ENCODE measurements around the gene EVA1B.

EVA1B gene

DNA sequence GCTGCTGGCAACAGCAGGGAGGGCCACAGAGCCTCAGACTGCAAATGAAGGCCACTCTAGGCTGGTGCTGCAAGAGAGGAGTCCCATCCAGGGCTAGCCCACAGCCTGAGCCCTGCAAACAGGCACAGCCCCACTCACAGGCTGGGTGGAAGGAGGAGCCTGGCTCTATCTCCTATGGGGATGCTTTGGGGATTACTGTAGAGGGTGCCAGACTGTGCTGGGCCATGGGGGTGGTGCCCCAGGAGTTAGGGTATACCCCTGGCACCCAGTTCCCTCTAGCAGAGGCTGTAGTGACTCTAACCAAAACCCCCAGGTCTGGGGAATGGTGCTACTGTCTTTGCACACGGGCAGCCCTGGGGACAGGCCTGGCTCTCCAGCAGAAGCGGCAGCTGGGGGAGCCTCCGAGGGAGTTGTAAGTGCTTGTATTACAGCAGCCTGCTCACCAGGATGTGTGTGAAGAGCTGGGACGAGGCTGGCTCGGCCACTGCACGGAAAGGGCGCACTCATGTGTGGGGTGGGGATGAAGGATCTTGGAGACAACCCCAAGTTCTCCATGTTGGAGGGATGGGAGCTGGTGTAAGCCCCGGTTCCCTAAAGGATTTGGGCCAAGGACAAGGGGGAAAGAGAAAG lies 23.4 kb upstream of the EVA1B start:
- DNase-seq (ENCODE audit: low read depth in 2 of 2): no peak

DNA sequence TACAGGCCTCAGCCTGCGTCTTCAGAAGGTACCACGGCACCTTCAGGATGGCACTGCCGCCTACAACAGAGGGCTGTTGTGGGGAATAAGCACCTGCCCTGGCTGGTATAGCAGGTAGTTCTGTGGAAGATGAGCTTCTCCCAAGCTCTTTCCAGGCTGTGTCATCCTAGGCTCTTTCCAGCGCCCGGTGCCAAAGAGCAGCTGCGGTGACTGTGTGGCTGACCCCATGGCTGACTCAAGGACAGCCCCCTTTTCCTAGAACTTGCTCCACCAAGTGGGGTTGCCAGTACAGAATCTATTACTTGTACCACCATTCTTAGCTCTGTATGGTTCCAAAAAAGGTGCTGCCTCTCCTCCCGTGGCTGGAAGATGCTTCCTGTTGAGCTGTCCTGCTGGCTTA lies 21.9 kb upstream of the EVA1B start:
- DNase-seq (ENCODE audit: low read depth in 2 of 2): no peak

DNA sequence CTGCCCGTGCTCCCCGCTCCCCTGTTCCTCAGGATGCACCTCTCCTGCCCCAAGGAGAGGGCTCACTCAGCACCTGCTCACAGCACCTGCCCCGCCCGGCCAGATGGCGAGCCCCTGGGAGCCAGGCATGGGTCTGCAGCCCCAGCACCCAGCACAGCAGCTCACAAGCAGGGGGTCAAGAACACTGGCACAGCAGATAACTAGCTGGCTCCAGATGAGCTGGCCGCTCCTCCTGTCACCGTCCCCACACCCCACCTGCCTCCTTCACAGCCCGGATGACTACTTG lies 20.9 kb upstream of the EVA1B start:
- no peak for DNase-seq (ENCODE audit: low read depth in 2 of 2)

DNA sequence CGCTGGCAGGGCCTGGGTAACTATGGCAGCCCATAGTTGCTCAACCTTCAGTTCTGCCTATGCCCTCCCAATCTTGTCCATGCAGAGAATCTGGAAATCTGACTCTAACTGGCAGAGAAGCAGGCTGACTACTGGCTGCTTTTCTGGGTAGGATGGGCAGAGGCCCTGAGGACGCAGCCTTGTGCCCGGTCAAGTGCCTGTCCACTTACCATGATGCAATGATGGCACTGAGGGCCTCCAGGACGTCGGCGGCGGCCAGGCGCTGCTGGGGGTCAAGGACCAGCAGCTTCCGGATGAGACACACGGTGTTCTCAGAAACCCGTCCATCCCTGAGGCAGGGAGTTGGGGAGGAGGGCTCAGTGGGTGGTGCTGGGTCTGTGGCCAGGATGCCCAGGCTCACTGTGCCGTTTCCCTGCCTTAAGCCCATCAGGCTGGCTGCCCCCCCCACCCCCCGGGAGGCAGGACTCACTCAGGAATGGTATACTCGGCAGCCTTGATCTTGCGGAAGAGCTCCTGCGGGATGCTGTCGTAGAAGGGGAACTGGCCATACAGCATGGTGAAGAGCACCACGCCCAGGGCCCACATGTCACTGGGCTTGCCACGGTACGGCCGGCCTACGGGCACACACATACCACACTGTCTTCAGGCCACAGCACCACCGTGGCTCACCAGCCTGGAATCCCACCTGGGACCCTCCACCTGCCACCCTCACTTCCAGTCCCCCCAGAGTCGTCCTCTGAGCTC lies 20.4 kb upstream of the EVA1B start:
- DNase-seq (ENCODE audit: low read depth in 2 of 2): no peak

DNA sequence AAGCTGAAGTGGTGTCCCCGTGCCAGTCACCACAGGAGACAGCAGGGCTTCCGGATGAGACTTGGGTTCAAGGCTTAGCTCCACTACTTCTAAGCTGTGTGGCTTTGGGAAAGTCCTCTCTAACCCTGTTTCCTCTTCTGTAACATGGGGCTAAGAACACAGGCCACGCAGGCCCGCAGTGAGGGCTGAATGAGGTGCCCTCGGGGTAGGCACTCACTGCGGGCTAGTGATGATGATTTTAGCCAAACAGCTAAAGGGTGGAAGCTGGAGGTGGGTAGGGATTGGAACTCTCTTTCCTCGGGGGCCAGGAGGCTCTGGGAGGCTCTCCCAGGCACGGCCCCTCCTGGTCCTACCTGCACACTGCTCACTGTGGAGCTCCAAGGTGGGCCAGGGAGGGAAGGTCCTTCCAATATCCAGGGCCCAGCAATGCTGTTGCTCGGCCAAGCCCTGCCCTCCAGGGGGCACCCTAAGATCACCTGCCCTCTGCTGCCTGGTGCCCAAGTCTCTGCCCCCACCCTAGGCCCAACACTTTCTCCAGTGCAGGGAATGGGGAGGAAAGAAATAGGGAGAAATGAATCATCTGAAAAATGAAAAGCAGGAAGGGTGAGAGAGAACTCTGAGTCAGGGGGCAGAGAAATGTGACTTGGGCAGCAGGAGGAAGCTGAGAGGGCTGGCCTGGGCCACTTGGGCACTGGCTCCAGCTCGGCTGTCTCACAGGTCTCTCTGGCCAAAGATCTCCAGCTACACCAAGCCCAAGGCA lies 19.2 kb upstream of the EVA1B start:
- DNase-seq (ENCODE audit: low read depth in 2 of 2): no peak

DNA sequence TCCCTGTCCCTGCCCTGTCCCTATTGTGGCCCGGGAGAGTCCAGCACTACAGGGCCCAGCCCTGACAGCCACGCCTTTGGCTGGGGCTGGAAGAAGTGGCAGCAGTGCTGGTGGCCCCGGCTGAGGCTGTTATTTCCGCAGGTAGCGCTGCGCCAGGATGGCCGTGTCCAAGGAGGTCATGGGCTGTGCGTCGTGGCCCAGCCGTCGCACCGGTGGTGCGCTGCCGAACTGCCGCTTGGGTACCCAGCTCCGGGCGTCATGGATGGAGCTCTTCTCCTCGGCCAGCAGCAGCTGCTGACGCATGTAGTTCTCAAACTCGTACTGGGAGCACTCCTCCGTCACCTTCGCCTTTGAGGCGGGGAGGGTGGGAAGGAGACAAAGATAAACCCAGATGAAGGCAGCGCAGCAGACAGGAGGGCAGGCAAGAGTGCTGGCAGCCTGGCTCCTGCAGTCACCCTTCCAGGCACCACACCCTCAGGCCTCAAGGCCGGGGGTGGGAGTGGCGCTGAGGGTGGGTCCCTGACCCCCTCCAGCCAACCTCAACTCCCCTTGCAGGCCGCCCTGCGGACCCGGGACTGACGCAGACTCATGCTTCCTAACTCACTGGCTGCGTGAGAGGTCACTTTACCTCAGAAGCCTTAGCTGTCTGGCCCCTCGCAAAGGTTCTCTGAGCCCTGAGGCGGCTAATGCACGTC lies 18.3 kb upstream of the EVA1B start:
- DNase-seq (ENCODE audit: low read depth in 2 of 2): no peak

DNA sequence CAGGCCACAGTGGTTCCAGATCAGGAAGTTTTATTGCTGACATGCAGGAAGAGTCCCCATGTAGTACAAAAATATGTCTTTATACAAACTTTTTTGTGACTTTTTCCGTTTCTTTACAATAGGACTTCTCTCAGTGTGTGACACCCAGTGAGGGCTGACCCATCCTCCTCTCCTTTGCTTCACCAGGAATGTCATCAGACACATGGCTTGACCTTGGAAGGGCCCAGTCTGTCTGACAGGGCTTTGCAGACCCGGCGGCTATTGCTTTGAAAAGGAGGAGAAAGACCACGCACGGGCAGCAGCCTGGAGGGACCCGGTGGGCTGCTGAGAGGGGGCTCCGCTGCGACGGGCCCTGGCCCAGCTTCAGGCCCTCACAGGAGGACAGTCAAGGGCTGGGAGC lies 16.2 kb upstream of the EVA1B start:
- no peak for DNase-seq (ENCODE audit: low read depth in 2 of 2)

DNA sequence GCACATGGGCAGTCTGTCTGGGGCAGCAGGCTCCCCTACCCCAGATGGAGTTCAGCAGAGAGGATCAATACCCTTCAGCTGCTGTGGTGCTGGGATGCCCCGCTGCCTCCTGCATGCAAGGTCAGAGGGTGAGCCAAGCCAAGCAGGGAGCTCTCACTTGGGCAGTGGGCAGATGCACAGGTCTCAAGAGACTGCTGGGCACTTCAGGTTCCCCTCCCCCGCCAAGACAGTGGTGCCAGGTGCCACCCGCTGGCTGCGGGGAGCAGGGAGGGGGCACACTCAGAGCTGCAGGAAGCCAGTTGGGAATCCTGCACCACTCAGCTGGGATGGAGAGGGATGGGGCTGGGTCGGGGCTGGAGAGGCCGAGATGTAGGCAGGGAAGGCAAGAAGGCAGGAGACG lies 15.8 kb upstream of the EVA1B start:
- no peak for DNase-seq (ENCODE audit: low read depth in 2 of 2)

DNA sequence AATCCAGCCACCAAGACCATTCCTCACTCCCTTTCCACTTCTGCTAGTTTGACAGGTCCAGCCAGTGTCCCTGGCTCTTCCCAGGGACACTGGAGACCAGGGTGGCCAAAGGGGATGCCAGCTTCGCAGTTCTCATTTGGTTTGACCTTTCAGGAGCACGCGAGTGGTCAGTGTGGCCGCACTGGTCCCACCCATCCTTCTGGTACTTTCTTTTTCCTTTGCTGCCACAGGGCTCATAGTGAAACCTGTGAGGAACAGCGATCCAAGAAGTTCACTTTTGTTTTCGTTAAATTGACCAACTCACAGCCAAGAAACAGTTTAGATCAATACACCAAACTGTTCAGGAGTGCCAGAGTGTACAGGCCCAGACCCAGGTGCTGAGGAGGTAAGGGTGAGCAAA lies 14.4 kb upstream of the EVA1B start:
- no peak for DNase-seq (ENCODE audit: low read depth in 2 of 2)

DNA sequence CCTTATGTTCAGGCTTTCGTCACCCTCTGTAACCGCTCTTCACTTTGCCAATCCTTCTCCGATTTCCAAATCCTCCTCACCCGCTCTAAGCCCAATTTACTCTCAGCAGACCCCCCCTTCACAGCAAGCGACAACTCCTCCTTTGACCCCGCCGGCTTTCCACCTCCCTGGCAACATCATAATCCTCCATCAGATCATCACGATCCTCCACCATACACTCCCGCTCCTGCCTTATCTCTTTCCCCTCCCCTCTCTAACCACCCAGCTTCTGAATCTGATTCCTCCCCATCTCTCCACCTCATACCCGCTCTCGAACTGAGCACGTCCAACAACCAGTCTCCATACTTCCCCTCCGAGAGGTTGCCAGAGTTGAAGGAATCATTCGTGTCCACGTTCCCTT lies 7.5 kb upstream of the EVA1B start:
- DNase-seq (ENCODE audit: low read depth in 2 of 2): no peak

DNA sequence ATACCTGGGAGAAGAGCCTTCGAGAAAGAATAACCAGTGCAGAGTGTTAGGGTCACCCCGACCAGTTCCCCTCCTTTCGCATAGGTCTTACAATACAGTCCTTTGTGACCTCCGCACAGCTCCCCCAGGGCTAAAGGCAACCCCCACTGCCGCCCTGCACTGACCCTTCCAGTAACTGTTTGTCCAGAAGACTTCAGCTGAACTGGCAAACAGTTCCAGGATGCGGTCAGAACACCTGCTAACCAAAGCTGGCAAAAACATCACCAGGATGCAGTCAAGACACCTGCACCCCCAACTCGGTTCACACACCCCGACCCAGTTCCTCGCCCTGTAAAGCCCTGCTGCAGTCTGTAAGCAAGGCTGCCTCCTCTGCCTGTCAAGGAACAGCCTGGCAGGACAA lies 6.4 kb upstream of the EVA1B start:
- DNase-seq (ENCODE audit: low read depth in 2 of 2): no peak

DNA sequence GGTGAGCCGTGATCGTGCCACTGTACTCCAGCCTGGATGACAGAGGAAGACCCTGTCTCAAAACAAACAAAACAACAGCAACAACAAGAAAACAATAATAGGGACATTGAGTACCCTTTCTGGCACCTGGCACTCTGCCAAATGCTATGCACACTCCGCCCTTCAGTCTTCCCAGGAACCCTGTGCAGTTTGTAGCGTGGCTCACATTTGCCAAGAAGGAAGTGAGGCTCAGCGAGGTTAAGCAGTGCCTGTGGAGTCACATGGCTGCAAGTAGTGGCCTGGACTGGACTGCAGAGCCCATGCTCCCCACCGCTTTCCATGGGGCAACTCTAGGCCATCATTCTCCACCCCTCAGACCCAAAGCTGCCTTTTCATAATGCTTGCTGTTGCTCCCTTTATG lies 5.3 kb upstream of the EVA1B start:
- DNase-seq (ENCODE audit: low read depth in 2 of 2): no peak

DNA sequence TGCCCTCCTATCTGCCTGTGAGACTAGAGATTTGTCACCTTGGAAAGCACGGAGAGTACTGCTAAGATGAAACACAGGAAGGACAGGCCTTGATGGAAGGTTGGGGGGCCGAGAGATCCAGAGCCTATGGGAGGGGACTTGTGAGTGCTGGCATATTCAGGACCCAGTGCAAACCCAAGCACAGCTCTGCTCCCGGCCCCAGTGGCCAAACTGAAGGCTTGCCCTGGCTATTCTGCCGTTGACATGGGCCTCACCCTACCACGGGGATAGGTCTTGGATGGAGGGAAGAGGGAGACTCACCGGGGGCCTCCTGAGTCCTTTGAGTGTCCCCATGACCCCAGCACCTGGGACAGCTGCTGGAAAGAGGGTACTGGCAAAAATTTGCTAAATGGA lies 4.6 kb upstream of the EVA1B start:
- no peak for DNase-seq (ENCODE audit: low read depth in 2 of 2)

DNA sequence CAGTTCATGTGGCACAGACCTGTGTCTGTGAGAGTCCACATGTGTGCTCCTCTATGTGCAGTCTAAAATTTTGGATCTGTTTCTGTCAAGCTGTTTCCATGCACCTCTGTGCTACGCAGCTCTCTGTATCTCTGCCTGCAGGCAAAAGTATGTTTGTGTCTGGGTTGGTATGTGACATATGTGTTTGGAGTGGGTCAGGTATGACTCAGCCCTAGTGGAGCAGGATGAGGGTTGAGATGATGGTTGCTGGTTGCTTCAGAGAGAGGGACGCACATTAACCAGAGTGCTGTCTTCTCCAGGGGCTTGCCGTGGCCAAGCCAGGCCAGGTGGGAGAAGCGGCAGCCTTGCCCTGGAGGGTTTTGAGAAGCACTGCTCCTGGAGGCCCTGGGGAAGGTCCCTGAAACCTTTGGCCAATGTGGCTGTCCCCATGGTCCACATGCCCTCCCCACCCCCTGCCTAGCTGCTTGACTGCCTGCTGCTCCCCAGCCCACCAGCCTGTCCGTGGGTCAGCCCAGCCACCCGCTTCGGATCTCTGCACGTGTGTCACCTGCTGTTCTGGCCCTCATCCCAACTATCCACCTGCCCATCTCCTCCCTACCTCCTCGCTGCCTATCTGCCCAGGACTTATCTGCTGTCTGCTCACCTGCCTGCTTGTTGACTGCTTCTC lies 4.1 kb upstream of the EVA1B start:
- DNase-seq (ENCODE audit: low read depth in 2 of 2): no peak

DNA sequence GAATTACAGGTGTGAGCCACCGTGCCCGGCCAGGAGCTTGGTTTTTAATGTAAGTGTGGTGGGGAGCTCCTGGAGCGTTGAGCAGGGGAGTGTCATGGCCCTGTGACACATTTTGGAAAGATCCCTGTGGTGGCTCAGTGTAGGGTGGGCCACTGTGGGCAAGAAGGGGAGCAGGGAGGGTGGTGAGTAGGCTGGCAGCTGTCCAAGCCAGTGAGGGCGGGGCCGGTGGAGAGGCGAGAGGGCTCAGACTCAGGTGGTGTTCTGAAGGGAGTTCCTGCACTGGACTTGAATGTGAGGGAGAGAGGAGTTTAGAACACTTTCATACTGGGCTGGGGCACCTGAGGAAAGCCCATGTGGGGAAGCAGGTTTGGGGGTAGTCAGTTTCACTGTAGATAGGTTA lies 3.1 kb upstream of the EVA1B start:
- DNase-seq (ENCODE audit: low read depth in 2 of 2): no peak

DNA sequence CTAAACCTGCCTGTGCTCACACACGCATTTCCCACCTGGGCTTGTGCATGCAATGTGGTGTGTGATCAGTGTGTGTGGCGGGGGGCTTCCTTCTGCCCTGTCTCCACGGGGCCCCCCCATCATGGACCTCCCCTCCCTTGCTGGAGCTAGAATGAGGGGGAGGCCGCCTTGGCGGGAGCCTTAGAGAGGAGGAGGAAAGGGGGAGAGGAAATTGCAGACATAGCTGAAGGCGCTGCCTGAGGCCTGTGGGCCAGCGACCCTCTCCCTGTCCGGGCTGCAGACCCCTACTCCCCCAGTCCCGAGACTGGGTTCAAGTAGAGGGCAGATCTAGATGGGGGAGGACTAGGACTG lies 883 bp upstream of the EVA1B start:
- DNase-seq (ENCODE audit: low read depth in 2 of 2): no peak

DNA sequence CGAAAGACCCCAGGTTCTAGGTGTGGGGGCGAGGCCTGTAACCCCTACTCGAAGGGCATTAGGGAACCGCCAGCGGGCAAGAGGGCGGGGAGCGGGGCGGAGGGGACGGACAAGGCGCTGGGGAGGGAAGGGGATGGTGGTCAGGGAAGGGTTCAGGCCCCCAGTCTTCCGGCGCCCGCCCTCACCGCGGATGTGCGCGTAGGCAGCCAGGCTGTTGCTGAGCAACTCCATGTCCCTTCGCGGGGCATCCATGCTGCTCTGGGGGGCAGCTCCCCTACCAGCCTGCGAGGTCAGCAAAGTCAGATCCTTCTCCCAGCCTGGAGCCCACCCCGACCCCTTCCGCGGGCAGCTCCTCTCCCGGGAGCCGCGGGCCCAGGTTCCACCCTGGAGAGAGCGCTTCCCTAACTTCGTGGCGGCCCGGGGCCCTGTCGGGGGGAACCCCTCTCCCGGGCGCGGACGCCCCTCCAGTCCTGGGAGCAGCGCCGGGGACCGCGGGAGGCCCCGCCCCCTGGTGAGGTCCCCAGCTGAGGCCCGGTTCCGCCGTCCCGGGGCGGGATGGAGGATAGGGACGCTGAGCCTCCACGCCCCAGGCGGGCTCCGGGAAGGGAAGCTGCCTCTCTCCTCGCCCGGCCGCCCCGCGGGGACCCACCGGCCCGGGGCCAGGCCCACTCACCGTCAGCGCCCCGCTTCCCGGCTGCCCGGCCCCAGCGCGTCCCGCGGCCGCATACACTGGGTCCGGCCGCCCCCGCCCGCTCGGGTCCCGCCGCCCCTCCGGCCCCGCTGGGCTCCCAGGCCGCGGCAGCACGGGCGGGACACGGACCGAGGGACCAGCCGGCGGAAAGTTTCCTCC lies 434 bp downstream of the EVA1B start:
- peak in 1 of 2 donors; percentile 23 for DNase-seq (ENCODE audit: low read depth in 2 of 2)

DNA sequence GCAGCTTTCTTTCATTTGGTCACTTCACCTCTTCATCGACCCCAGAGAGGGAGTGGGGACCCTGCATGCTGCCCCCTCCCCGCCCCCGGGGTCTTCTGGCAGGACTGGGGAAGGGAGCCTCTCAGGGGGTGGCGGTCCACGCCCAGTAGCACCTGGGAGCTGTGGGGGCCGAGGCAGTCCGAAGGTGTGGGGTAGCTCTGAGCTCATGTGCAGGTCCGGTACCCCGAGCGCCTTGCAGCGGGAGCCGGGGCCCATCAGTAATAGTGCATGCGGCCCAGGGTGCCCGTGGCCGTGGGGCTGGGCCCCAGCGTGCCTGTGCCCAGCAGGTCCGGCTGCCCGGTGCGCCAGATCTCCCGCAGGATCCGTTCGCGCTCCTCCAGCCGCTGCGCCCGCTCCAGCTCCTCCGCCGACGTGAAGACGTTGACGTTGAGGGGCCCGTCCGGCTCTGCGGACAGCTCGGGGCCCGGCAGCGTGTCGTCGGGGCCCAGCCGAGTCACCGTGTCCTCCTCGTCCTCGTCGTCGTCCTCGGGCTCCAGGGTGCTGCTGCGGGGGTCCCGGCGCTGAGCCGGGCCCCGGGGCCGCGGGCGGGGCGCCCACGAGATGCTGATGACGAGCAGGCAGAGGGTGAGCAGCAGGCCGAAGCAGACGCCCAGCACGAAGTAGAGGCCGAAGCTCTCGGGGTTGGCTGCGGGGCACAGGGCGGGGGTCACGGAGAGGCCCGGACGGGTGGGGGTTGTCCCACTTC lies 1.2 kb downstream of the EVA1B start:
- no peak for DNase-seq (ENCODE audit: low read depth in 2 of 2)

DNA sequence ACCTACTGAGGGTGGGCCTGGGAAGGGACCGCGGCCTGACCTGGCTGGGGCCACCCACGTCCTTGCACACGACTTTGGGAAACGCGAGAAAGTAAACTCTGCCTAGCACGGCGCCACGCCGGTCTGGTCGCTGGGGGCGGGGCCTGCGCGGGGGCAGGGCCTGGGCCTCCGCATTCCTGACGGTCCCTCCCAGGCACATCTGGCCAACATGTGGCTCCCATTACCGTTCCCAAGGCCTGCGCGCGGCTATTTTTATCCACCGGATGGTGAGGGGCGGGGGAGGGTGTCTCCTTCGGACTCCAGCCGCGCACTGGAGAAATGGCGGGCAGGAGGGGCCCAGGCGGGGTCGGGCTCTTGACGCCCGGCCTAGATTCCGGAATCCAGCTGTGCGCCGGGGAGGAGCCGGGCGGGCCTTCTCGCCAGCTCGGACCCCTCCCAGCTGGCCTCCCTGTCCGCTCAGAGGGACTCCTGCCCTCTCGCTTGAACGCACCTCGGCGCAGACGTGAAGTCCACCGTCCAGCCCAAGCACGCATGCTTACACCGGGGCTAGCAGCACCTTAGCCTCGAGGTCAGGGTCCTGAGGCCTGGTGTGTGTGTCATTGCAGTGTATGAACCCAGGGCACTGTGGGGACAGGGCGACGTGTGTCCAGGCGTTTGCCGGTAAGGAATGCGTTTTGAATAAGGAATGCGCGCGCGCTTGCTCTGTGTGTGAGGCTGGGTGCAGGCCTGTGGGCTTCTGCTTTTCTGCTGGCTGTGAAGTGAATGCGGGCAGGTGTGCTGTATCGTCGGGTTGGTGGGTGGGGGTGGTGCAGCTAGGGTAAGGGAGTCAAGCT lies 2.1 kb downstream of the EVA1B start:
- DNase-seq (ENCODE audit: low read depth in 2 of 2): no peak

DNA sequence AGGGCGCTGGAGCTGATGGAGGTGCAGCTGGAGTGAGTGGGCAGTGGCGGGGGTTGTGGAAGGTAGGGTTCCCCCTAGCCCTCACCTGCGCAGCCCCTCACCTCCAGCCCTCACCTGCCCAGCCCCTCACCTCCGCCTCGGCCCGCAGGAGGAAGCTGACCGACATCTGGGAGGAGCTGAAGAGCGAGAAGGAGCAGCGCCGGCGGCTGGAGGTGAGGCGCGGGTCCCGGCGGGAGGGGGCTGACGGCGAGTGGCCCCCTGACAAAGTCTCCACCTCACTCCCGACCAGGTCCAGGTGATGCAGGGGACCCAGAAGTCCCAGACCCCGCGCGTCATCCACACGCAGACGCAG lies 2.7 kb downstream of the EVA1B start:
- no peak for DNase-seq (ENCODE audit: low read depth in 2 of 2)

Data from stimulated activated CD8-positive, alpha-beta memory T cell treated with anti-CD3 and anti-CD28 coated beads, Interleukin-7, amount 100 ng/mL, for 4 hours (primary cell).